Activated effector memory CD4-positive, alpha-beta T cell treated with Interleukin-2 at 50 U/mL for 16 hours (primary cell): ENCODE data around the gene AHRR.

Experiments
- DNase-seq: peaks from one replicate; pipeline ENCODE4 v3.0.0-alpha.2; 2020

Gene AHRR

DNA sequence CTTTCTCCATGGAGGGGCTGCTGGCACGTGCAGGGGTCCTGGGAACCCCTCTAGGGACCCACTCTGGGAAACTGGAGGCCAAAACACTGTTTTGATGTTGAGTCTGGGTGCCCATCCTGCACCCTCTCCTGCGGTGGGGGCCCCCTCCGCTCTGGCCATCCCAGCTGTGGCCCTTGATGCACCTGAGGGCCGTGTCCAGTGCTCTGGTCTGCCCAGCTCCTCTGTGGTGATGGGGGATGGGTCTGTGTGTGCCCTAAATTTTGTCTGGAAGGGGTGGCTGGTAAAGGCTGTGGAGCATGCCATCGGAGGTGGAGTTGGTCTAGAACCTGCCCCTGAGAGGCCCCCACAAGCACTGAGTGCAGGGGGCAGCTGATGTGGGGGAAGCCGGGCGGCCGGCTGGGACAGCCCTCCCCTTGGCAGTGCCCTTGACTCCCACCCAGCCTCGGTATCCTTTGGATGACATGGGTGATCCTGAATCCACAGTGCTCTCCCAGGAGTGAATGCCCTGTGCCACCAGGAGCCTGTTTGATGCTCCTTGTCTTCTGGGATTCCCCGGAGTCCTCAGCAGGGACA is 26.3 kb downstream of the AHRR start:
- no peak for DNase-seq

DNA sequence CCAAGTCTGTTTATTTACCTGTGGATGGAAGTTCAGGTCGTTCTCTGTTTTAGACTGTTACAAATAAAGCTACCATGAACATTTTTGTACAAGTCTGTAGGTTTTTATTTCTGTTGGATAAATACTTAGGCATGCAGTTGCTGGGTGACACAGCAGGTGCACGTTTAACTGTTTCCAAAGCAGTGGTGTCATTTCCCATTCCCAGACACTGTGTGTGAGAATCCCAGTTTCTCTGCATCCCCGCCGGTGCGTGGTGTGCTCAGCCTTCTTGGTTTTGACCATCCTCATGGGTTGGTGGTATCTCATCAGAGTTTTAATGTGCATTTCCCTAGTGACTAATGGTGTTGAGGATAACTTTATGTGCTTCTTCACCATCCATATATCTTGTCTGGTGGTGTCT is 27.2 kb downstream of the AHRR start:
- DNase-seq = no peak

DNA sequence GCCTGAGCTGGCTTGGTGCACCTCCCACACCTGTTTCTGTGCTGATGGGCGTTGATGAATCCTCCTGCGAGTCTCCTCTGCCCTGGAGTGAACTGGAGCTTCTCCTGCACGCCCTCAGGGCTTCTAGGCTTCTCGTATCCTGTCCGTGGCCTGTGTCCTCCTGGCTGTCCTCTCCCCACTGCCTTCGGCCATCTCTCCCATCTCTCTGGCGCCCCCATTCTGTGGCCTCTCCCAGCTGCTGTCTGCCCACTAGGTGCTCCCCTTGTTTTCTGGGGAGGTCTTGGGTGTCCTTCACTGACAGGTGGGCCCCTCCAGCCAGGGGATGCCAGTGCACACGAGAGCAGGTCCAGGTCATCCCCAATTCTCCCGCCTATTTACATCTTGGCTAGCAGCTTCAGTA is 28.8 kb downstream of the AHRR start:
- DNase-seq = no peak

DNA sequence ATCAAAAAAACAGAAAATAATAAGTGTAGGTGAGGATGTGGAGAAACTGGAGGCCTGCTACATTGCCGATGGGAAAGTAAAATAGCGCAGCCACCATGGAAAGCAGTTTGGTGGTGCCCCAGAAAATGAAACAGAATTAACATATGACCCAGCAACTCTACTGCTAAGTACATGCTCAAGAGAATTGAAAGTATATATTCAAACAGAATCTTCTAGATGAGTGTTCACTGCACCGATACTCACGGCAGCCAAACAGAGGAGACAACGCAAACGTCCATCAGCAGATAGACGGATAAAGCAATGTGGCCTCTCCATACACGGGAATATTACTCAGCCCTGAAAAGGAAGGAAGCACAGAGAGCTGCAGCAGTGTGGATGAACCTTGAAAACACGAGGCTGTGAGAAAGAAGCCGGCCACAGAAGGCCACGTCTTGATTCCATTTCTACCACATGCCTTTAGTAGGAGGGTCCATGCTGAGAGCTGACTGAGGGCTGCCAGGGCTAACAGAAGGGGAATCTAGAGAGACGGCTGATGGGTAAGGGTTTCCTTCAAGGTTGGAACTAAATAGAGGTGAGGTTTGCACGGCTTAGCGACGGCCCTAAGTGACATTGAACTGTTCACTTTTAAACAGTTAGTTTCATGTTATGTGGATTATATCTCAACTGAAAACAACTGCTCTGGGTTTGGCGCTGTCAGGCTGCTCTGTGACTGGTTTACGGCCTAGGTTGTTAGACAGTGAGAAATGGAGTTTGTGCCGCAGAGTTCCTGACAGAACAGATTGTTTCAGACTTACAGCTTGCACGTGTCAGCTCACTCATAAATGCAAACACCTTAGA is 29.8 kb downstream of the AHRR start:
- DNase-seq = no peak

DNA sequence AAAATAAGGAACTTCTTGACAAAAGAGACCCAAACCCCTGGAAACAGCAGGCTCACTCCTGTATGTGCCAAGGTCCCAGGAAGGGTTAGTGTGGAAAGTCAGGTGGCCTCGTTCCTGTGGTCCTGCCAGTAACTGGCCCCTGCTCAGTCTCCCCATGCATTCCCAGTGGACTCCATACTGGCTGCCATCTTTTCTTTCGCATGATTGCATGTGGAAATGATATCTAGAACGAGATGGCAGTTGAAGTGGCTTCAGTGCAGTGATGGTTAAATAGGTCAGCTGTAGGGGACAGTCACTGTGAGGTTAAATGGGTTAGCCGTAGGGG is 30.4 kb downstream of the AHRR start:
- no peak for DNase-seq

DNA sequence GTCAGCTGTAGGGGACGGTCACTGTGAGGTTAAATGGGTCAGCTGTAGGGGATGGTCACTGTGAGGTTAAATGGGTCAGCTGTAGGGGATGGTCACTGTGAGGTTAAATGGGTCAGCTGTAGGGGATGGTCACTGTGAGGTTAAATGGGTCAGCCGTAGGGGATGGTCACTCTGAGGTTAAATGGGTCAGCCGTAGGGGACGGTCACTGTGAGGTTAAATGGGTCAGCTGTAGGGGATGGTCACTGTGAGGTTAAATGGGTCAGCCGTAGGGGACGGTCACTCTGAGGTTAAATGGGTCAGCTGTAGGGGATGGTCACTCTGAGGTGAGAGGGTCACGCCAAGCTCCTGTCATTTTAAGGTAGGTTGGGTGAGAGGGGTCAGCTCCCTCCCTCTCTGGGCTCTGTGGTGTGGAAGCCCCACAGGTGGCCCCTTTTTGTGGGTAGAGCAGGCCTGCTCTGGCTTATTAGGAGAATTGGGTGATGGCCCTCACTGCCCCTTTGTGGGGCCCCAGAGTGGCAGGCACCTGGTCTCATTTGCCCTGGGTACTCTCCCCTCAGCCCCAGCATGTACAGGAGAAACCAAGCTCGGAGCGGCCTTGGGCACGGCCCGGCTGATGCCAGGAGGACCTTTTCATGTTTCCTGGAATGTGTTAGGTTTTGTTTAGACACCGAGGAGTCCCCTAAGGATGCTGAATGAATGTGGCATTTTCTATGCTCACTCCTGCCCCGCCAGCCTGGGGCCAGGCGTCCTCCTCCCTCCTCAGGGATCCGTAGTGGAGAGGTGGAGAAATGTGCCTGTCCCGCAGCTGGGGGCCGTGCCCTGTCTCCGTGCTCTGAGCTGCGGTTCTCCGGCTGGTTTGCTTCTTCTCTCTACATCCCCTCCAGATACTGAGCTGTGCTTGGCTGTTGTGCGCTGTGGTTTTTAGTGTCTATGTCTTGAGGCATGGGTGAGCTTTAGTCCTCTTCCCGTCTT is 31.4 kb downstream of the AHRR start:
- no peak for DNase-seq

DNA sequence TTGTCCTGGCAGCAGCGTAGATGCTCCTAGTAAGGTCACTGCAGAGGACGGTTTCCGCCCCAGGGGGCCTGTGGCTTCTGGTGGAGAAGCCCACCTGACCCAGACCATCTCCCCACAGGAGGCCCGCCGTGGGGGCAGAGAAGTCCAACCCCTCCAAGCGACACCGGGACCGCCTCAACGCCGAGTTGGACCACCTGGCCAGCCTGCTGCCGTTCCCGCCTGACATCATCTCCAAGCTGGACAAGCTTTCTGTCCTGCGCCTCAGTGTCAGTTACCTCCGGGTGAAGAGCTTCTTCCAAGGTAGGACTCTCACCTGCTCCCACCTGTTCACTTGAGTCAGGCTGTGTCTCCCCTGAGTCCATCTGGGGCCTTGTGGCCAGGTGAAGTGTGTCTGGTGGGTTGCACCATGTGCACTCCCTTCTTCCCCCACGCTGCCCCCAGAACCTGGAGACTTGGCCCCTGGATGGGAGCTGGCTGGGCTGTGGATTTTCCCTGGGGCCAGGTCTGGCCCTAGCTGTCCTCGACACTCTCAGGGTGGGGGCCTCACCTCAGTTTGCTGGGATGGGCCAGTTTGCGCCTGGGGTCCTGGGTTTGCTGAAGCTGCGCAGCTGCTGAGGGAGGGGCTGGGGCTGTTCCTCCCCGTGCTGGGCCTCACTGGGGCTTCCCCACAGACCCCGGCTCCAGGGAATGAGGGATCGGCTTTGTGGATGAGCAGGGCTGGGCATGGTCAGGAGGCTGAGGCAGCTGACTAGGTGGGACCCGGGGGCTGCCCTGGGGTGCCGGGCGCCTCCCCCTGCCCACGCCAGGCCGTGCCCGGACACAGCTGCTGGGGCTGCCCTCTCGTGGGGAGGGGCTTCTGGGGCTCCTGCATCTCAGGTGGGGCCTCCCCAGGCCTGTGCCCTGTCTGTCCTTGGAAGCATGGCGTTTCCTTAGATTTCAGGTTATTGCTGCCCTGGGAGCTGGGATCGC is 32.4 kb downstream of the AHRR start:
- no peak for DNase-seq

DNA sequence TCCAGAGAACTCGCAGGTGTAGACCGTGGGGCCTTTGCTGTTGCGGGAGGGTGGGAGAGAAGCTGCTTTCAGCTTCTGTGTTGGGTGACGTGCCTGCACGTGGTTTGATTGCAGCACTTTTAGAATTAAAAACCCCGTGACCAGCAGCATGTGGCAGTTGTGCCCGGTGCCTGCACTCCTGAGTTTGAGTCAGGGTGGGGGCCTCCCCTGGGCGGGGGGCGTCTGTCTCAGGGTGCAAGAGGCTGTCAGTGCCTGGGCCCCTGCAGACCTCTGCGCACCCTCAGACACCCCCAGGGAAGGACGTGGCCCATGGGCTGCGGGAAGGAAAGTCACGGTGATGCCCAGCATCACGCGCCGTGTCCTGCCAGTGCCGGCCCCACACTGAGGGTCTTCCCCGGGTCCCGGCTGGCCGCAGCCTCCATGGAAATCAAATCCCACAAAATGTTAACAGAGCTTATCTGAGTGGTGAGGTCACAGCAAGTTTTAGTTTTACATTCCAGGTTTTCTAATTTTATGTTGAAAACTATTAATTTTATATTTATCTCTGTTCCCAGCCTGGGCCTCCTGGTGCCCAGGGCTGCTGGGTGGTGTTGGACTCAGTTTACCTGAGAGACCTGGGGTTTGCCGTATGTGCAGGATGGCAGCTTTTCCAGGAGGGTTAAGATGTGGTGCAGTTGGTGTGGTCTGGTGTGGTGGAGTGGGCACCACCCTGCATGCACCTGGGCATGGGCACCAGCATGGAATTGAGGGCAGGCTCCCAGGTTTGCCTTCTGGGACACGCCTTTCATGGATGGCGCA is 33.3 kb downstream of the AHRR start:
- no peak for DNase-seq

DNA sequence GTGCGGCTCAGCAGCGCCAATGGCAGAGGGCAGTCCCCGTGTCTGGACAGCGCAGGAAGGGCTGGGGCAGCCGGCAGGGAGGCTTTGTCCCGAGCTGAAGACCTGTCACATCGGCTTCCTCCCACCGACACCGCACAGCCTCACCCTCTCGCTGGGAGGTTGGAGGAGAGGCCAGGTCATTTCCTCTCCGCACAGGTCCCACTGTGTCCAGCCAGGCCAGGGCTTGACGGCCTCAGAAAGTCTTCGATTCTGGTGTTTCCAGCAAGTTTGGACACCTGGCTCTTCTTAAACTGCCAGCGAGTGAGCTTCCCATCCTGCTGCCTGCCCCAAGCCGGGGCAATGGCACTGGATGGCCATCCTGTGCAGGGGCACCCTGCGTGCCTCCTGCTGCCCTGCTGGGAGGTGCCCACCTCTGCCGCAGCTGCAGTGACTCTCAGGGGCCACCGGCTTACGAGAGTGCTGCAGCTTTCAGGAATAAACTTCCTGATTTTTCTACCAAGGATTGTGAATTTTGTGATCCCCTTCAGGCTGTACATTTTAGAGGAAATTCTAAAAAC is 33.9 kb downstream of the AHRR start:
- DNase-seq = no peak

DNA sequence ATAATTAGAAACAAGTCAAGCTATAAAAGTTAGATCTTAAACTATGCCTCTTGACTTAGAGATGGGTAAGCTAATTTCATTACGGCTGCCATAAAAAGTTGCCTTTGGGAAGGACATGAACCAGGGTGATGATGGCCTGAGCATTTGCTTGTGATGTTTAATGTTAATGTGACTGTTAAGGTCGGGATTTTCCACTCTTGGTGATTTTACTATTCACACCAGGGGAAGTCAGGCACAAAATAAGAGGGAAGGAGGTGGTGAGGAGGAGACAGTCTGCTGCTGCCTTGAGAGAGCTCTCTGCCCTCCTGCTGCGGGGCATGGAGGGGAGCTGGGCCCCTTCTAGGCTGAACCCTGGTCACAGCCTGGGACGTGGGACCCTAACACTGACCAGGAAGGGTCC is 34.4 kb downstream of the AHRR start:
- no peak for DNase-seq

DNA sequence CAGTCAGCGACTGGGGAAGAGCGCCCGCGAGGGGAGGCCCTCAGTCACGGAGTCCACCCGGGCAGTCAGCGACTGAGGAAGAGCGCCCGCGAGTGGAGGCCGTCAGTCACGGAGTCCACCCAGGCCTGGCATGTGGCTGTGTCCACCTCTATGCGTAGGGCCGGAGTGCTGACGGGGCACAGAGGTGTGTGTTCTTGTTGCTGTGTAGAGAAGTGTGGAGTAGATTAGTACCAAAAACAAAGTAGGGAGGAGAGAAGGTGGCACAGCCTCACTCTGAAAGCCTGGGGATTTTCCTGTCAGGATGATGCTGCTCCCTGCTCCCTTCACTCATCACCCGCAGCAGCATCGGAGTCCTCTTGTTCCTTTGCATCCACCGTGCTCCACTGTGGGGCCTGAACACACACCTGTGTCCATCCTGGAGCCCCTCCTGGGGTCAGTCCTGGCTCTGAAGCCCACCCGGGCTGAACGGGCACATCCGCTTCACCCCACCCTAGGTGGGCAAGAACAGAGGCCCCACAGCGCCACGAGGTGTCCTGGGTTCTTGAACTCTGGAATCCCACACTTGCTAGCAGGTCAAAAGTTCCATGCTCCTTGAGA is 37.9 kb downstream of the AHRR start:
- no peak for DNase-seq

DNA sequence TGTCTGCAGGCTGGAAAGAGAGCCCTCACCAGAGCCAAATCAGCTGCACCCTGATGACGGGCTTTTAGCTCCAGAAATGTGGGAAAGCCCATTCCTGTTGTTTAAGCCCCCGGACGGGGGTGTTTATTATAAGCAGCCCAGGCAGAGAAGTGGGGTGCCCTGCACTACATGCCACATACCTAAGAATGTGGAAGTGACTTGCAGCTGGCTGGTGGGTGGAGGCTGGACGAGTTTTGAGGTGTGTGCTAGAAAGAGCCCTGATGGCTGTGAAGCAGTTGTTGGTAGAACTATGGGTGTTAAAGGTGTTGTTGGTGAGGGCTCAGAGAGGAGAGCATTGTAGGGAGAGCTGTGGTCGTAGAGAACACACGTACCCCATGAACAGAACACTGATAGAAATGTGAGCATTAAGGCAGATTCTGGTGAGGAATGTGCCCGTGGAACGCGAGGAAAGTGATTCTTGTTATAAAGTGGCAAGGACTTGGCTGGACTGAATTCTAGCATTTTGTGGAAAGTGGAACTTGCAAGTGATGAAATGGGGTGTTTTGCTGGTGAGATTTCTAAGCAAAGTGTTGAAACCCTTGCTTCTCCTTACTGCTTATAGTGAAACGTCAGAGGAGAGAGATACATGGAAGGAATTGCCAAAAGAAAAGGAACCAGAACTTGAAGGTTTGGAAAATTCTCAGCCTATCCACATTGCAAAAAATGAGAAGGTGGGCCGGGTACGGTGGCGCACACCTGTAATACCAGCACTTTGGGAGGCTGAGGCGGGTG is 38.9 kb downstream of the AHRR start:
- DNase-seq = no peak

DNA sequence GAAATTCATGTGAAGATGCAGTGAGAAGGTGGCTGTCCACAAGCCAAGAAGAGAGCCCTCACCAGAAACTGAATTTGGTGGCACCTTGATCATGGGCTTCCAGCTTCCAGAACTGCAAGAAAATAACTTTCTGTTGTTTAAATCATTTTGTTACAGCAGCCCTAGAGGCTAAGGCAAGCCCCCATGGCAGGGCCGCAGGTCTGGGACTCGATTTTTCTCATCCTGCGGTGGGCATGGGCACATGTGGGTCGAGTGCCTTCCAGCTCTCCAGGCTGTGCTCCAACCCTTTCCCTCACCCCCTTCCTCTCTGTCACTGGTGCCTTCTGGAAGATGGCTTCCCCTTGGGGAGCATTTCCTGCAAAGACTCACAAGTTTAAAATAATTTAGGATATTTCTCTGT is 40.7 kb downstream of the AHRR start:
- no peak for DNase-seq

DNA sequence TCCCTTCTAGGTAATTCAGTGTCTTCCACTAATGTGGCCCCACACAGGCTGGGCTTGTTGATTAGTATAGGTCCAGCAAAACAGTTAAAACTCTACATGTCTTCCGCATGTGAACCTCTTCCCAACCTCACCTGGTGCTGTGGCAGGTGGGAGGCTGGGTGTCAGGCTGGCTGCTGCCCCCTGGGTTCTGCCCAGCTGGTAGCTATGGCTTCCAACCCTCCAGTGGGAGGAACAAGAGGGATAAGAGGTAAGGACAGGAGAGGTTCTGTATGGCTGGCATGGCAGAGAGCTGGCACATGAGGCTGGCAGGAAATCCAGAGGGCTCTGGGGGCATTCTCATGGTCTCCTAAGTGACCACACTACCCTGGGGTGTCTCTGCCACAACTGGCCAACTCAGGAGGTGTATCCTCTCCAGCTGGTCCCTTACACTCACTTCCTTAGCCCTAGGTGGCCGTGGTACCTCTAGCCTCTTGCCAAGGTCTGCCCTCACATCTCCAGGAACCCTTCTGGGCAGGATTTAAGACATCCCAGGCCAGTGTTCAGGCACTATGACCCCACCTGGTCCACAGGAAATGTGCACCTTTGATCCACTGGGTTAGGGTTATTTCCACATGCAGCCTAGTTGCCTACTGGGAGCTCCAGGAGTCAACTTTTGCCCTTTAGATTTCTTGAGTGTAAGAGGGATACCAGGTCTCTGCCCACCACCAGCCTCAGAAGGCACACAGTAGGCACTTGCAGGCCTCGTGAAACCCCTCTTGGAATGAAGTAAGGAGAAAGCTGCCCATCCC is 41.7 kb downstream of the AHRR start:
- DNase-seq = no peak

DNA sequence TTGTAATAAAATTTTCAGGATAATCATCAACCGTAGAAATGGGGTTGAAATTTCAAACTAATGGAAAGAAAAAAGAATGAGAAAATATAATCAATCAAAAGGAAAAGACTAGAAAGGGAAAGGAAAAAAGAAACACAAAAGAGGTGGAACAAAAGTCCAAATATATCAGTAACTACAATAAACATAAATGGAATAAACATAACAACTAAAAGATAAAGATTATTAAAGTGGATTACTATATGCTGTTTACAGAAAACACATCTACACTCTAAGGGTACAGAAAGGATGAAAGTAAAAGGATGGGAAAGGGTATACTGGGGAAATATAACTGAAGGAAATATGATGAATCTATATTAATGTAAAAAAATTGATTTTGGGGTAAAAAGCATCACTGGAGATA is 43.0 kb downstream of the AHRR start:
- DNase-seq = no peak

DNA sequence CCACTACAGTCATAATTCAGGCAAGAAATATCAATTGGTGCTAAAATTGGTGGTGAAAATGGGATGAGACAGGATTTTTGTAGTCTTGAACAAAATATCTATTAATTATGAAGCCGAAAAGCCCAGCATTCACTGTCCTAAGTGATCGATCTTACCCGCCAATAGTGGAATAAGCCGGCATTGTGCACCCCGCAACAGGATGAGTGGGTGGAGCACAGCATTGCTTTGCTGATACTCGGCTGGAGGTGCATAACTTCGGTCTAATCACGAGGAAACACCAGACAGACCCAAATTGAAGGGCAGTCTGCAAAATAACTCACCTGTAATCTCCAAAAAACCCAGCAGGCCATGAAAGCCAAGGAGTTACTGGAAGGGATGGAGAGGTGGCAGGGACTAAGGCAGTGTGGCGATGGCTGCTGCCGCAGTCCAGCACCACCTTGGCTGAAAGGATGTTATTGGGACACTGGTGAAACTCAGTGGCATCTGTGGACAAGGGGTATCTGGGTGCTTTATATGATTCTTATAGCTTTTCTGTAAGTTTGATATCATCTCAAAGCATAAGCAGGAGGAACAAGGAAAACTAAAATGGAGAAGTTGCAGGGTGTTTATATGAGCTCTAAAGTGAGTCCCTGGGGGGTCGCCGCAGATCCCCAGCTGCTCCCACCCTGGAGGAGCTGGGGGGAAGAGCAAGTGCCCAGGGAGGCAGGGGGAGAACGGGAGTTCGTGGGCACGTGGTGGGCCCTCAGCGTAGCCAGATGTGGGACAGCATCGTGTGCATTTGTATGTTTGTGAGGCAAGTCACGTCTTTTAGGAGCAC is 45.2 kb downstream of the AHRR start:
- DNase-seq = no peak

DNA sequence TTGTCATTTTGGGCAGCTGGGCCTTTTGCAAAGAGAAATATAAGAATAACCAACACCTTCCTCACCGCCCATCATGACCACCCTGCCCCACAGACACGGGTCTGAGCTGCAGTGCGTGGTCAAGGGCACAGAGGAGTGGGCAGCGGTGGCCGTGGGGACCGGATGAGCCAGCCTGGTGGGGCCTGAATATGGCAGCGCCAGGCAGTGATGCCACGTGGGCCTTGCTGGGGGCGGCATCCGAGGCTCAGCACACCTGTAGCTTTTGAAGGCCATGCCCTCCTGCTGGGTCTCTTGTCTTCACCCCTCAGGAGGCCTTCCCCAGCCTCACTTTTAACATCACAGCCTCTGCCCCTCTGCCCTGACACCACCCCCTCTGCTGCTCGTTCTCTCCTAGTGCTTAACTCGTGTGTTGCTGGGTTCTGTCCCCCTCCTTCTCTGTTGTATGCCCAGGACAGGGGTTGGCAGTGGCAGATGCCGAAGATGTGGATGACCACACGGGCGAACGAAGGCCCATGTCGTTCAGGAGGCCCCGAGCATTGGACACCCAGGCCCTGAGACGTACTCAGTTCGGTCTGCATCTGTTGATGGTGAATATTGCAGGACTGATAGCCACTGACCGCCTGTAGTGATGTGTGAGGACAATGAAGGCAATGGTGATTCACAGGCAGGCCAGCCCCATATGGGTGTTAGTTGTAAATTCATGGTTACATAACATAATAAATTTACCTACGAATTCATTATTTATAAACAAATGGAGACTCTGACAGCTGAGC is 46.0 kb downstream of the AHRR start:
- DNase-seq = no peak
